Endothelial cell of umbilical vein (primary cell): ENCODE measurements around the gene NR1H2. TPM values are rescaled to one million over a fixed set of nuclear protein-coding genes. Genes with fewer than 3 reads are reported as not detected.

Experiments
- BruUV-seq: library from RNA; stranded (reverse); fragments of 400-500 nt; replicated peaks from 2 replicates; lab custom pipeline; 2021; lab: Mats Ljungman, UMichigan
- CTCF ChIA-PET: fragments of 300-600, 350-600 bp; sonication (Branson Sonifier 250); formaldehyde crosslinking; loops from one replicate; lab custom pipeline; 2021; ENCODE audit warnings: antibody characterized with exemption, inconsistent platforms; lab: Charles Lee
- POLR2A ChIA-PET: fragments of 300-600, 350-600 bp; sonication (Branson Sonifier 250); formaldehyde crosslinking; loops from one replicate; lab custom pipeline; 2021; ENCODE audit warnings: antibody characterized with exemption, inconsistent platforms; lab: Charles Lee
- DNase-seq: peaks from one replicate; pipeline ENCODE4 v3.0.0-alpha.2; 2011; ENCODE audit warnings: low read depth, low spot score
- FAIRE-seq: peaks from 2 replicates; lab custom pipeline; 2011; peaks lifted over from hg19 to GRCh38; lab: Jason Lieb, UNC
- H2AFZ ChIP-seq: 2 replicates; pipeline ENCODE4 v1.6.0; 2012; ENCODE audit warnings: low read depth, low read length, control low read depth, inconsistent platforms
- H3K27ac ChIP-seq: 2 replicates; pipeline ENCODE4 v1.5.1; 2011; ENCODE audit warnings: low read depth, mild to moderate bottlenecking, control low read depth, low read length, moderate library complexity; ENCODE audit not compliant: insufficient read depth
- H3K27me3 ChIP-seq, 2 experiments: 2 replicates each; pipeline versions ENCODE4 v1.6.0 to v1.6.1; 2011; ENCODE audit warnings: low read length in 2 of 2, mixed read lengths in 1 of 2; ENCODE audit not compliant: control insufficient read depth in 2 of 2, insufficient read depth in 2 of 2
- H3K36me3 ChIP-seq, 2 experiments: 2 replicates in 1 of 2; 3 replicates in 1 of 2; pipeline ENCODE4 v1.5.1; 2011; ENCODE audit warnings: low read length in 2 of 2, mild to moderate bottlenecking in 1 of 2, moderate library complexity in 1 of 2; ENCODE audit not compliant: control insufficient read depth in 2 of 2, insufficient read depth in 2 of 2; ENCODE audit errors: extremely low read depth in 1 of 2
- H3K4me1 ChIP-seq: 3 replicates; pipeline ENCODE4 v1.5.1; 2011; ENCODE audit warnings: mild to moderate bottlenecking, low read length; ENCODE audit not compliant: control insufficient read depth, insufficient read depth; ENCODE audit errors: extremely low read depth
- H3K4me2 ChIP-seq: 2 replicates; pipeline ENCODE4 v1.6.1; 2011; ENCODE audit warnings: low read length, control low read depth, mixed read lengths; ENCODE audit not compliant: insufficient read depth
- H3K4me3 ChIP-seq, 3 experiments: fragments of 200-600 bp in 1 of 3; sonication (generic), shearing (Covaris generic) in 1 of 3; replicated peaks in 1 of 3; 2 replicates each; pipeline ENCODE4 v1.5.1; 2011 to 2016; ENCODE audit warnings: control low read depth in 3 of 3, low read length in 3 of 3, mild to moderate bottlenecking in 2 of 3, inconsistent platforms in 1 of 3, low read depth in 1 of 3, moderate library complexity in 1 of 3; ENCODE audit not compliant: insufficient read depth in 1 of 3
- H3K79me2 ChIP-seq: 2 replicates; pipeline ENCODE4 v1.6.0; 2012; ENCODE audit warnings: low read length, inconsistent platforms; ENCODE audit not compliant: control insufficient read depth, insufficient read depth
- H3K9ac ChIP-seq: replicated peaks from 2 replicates; pipeline ENCODE3; 2011; ENCODE audit warnings: low read length, control low read depth; ENCODE audit not compliant: insufficient read depth; ENCODE audit errors: extremely low read depth
- H3K9me1 ChIP-seq: replicated peaks from 3 replicates; pipeline ENCODE4 v1.6.0; 2011; ENCODE audit warnings: mild to moderate bottlenecking, low read length; ENCODE audit not compliant: control insufficient read depth, insufficient read depth; ENCODE audit errors: extremely low read depth
- H3K9me3 ChIP-seq: replicated peaks from 2 replicates; pipeline ENCODE4 v1.5.1; 2012; ENCODE audit warnings: low read length, inconsistent platforms; ENCODE audit not compliant: control insufficient read depth, insufficient read depth
- H4K20me1 ChIP-seq: replicated peaks from 2 replicates; pipeline ENCODE3; 2011; ENCODE audit warnings: mild to moderate bottlenecking, low read length; ENCODE audit not compliant: control insufficient read depth, insufficient read depth; ENCODE audit errors: extremely low read depth
- EZH2 ChIP-seq: IDR thresholded peaks from 2 replicates; pipeline ENCODE4 v1.6.1; 2012; ENCODE audit warnings: borderline replicate concordance, low read depth, mild to moderate bottlenecking, moderate library complexity, low read length, inconsistent platforms; ENCODE audit not compliant: severe bottlenecking
- FOS ChIP-seq: IDR thresholded peaks from 2 replicates; pipeline ENCODE4 v1.6.1; 2011; ENCODE audit warnings: mild to moderate bottlenecking, low read length, moderate library complexity, borderline replicate concordance; ENCODE audit not compliant: insufficient read depth
- GATA2 ChIP-seq: IDR thresholded peaks from 2 replicates; pipeline ENCODE4 v1.7.0; 2011; ENCODE audit warnings: low read depth, mild to moderate bottlenecking, moderate library complexity, mixed read lengths, low read length; ENCODE audit not compliant: insufficient read length, insufficient read depth
- JUN ChIP-seq: IDR thresholded peaks from 2 replicates; pipeline ENCODE4 v1.6.1; 2011; ENCODE audit warnings: borderline replicate concordance, low read depth; ENCODE audit not compliant: insufficient read length, insufficient read depth
- MYC ChIP-seq: IDR thresholded peaks from one replicate; pipeline ENCODE4 v1.6.1; 2011; ENCODE audit warnings: mild to moderate bottlenecking, low read depth, low read length
- POLR2A ChIP-seq: IDR thresholded peaks from 2 replicates; pipeline ENCODE4 v1.6.1; 2012; ENCODE audit warnings: low read depth, mild to moderate bottlenecking, control low read depth, low read length
- POLR2AphosphoS5 ChIP-seq: IDR thresholded peaks from 2 replicates; pipeline ENCODE4 v1.6.1; 2012; ENCODE audit warnings: low read depth, mild to moderate bottlenecking, control low read depth, low read length, moderate library complexity; ENCODE audit not compliant: insufficient read depth
- dilution Hi-C: fragments of 300-500 bp; cut with MboI; formaldehyde crosslinking; loops from one replicate; pipeline ENCODE4 v1.15.0; 2019; ENCODE audit warnings: low sequenced_read_pairs; ENCODE audit not compliant: extremely low pct_ligation_motif_present
- intact Hi-C: fragments of 100-400 bp; cut with micrococcal nuclease; formaldehyde crosslinking; loops from one replicate; pipeline ENCODE4 v1.10.0; 2022
- polyA plus RNA-seq, 4 experiments: library from polyadenylated mRNA; depleted of rRNA in 3 of 4; stranded (reverse) in 3 of 4; unstranded in 1 of 4; fragments of >200 nt; gene quantifications; 2 replicates each; pipeline versions ENCODE4 v1.2.1 to v1.2.3, GENCODE V29; 2011 to 2012; ENCODE audit warnings: missing spikeins in 1 of 4
- total RNA-seq: library from RNA; stranded (reverse); gene quantifications from 2 replicates; pipeline ENCODE4 v1.2.3, GENCODE V29; 2021
- TF ChIP-seq, protein P1 (sequence below): IDR thresholded peaks from 2 replicates; pipeline ENCODE4 v1.6.1; 2011; ENCODE audit not compliant: insufficient read depth, insufficient read length

The NR1H2 gene
- total and polyA plus RNA-seq, 2 donors (not counting 3 experiments of a cell fraction or from before 2014, with no cell fraction given): 46.7 to 48.4 TPM

DNA sequence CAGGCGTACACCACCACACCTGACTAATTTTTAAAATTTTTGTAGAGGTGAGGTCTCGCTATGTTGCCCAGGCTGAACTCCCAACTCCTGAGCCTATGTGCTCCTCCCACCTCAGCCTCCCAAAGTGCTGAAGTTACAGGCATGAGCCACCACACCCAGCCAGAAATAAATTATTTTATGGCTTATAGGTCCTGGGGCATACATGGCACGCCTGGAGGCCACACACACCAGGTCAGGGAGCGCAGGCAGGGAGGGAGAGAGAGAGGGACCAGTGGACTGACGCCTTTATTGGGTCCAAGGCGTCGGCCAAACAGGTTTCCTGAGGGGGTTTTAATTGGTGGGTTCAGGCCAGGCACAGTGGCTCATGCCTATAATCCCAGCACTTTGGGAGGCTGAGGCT is 49.3 kb downstream of the NR1H2 start:
- Histone ChIP-seq H4K20me1 (no peaks in the 10 kb centered on the region), H3K4me1 (no peaks in the 10 kb centered on the region), H3K27ac (no peak overlapping the region), H3K79me2 (no peaks in the 10 kb centered on the region), H2AFZ (no peak overlapping the region), H3K4me2 (no peak overlapping the region), H3K27me3 (peaks cover 0 to 9% of the 10 kb centered on the region in 2 experiments), H3K9me3 (no peaks in the 10 kb centered on the region), H3K4me3 (no peak overlapping the region), H3K9ac (no peak overlapping the region), H3K9me1 (no peaks in the 10 kb centered on the region), H3K36me3 (no peaks in the 10 kb centered on the region)
- dilution Hi-C loops (no loop called here), intact Hi-C loops (no loop called here)
- ChIA-PET CTCF (interaction anchor here (1.3 to 1.6 kb wide), 4 partner anchors 10 to 57 kb away, joined by 3 to 5 read pairs (median 4); no protein-coding TSS in a partner anchor), POLR2A (no interaction called here)
- DNase-seq (no peak), FAIRE-seq (no peak)
- no TSS peak for BruUV-seq
- TF ChIP-seq GATA2 (no peak), POLR2AphosphoS5 (no peak), EZH2 (no peak)

DNA sequence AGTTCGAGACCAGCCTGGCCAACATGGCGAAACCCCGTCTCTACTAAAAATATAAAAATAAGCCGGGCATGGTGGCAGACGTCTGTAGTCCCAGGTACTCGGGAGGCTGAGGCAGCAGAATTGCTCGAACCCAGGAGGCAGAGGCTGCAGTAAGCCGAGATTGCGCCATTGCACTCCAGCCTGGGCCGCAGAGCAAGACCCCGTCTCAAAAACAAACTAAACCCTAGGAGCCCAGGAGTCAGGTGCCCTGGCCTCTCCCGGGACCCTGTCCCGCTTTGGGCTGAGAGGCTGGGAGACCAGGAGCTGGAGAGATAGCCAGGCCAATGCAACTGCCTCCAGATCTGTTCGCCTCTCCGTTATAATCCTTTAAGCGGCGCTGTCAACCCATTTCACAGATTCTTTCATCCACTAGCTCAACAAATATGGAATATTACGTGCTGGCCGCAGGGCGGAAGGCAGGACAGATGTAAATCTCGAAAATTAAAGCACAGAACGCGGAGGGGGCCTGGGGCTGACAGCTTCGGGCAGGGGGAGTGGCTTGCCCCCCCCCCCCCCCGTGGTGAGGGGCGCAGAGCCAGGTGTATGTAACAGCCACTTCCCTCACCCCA is 51.2 kb downstream of the NR1H2 start:
- FAIRE-seq: no peak
- no peaks in the 10 kb centered on the region for H3K79me2 ChIP-seq
- no peaks in the 10 kb centered on the region for H4K20me1 ChIP-seq
- H3K4me2 ChIP-seq: no peak overlapping the region
- H2AFZ ChIP-seq: no peak overlapping the region
- H3K36me3 ChIP-seq: no peaks in the 10 kb centered on the region
- no peak for DNase-seq
- intact Hi-C loops: no loop called here
- H3K9me3 ChIP-seq: no peaks in the 10 kb centered on the region
- peaks cover 2 to 11% of the 10 kb centered on the region in 2 experiments for H3K27me3 ChIP-seq
- TF ChIP-seq POLR2A (no peak), GATA2 (no peak), EZH2 (no peak), FOS (no peak), MYC (no peak), JUN (no peak), POLR2AphosphoS5 (no peak)
- TF ChIP-seq, protein P1, sequence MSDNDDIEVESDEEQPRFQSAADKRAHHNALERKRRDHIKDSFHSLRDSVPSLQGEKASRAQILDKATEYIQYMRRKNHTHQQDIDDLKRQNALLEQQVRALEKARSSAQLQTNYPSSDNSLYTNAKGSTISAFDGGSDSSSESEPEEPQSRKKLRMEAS: no peak
- no TSS peak for BruUV-seq
- dilution Hi-C loops: no loop called here
- POLR2A ChIA-PET: interaction anchor here (0.6 to 0.7 kb wide), 2 partner anchors 41 to 280 kb away, joined by 3 to 9 read pairs; no protein-coding TSS in a partner anchor
- H3K27ac ChIP-seq: no peak overlapping the region
- CTCF ChIA-PET: interaction anchor here (1.3 kb wide), 1 partner anchor 58 kb away, joined by 9 read pairs; no protein-coding TSS in a partner anchor
- no peaks in the 10 kb centered on the region for H3K9me1 ChIP-seq
- H3K4me3 ChIP-seq: no peak overlapping the region
- H3K9ac ChIP-seq: no peak overlapping the region
- H3K4me1 ChIP-seq: peaks cover 6% of the 10 kb centered on the region
